Upper lobe of left lung (tissue), 6 donors: ENCODE results near the gene PRSS56. TPM values are rescaled to one million over a fixed set of nuclear protein-coding genes. Genes with fewer than 3 reads are reported as not detected.

Experiments
- ATAC-seq, 2 donors: fragments of 200-7000 bp; cut with Tn5 transposase; one replicate each; pipeline ENCODE4 v1.9.1; 2022; ENCODE audit warnings: mild to moderate bottlenecking in 2 of 2, moderate library complexity in 2 of 2; ENCODE audit not compliant: low FRiP score in 2 of 2
- DNase-seq, 2 donors: peaks; one replicate each; pipeline ENCODE4 v3.0.0-alpha.2; 2019 to 2020
- H3K27ac ChIP-seq, 4 donors: fragments of 200-600 bp; sonication (generic); one replicate each; pipeline ENCODE4 v1.5.1; 2016 to 2019
- H3K27me3 ChIP-seq, 4 donors: fragments of 200-600 bp; sonication (generic); one replicate each; pipeline ENCODE4 v1.5.1; 2017 to 2019
- H3K36me3 ChIP-seq, 4 donors: fragments of 200-600 bp; sonication (generic); one replicate each; pipeline ENCODE4 v1.5.1; 2016 to 2019
- H3K4me1 ChIP-seq, 4 donors: fragments of 200-600 bp; sonication (generic); one replicate each; pipeline ENCODE4 v1.5.1; 2018 to 2019
- H3K4me3 ChIP-seq, 4 donors: fragments of 200-600 bp; sonication (generic); one replicate each; pipeline ENCODE4 v1.5.1; 2017 to 2019; ENCODE audit warnings: mild to moderate bottlenecking in 2 of 4, moderate library complexity in 1 of 4
- H3K9me3 ChIP-seq, 4 donors: fragments of 200-600 bp; sonication (generic); one replicate each; pipeline ENCODE4 v1.5.1; 2018 to 2019
- EP300 ChIP-seq, 4 donors: sonication (generic); formaldehyde crosslinking; IDR thresholded peaks; one replicate each; pipeline ENCODE4 v1.5.1; 2017; ENCODE audit warnings: antibody characterized with exemption in 4 of 4, control low read depth in 2 of 4
- POLR2A ChIP-seq, 4 donors: fragments of 450-650 bp; IDR thresholded peaks; one replicate each; pipeline ENCODE4 v1.5.1; 2016 to 2017; ENCODE audit warnings: antibody characterized with exemption in 4 of 4, mild to moderate bottlenecking in 2 of 4
- POLR2AphosphoS5 ChIP-seq, 2 donors: sonication (generic); formaldehyde crosslinking; IDR thresholded peaks; one replicate each; pipeline ENCODE4 v1.5.1; 2017; ENCODE audit warnings: antibody characterized with exemption in 2 of 2
- WGBS, 2 donors: methylation state at CpG; one replicate each; pipeline ENCODE4 v1.1.5; 2017 to 2018; 5-methylcytosine and 5-hydroxymethylcytosine counted together
- total RNA-seq, 6 donors: library from RNA; depleted of rRNA in 4 of 6; stranded (reverse); fragments of >200 nt in 4 of 6; gene quantifications; one replicate each; pipeline versions ENCODE4 v1.1.0 to v1.2.1, GENCODE V29; 2016 to 2021
- TF ChIP-seq, protein P1 (sequence below), 6 experiments: fragments of 450-650 bp in 4 of 6; fragments of 200-600 bp in 2 of 6; sonication (generic) in 2 of 6; IDR thresholded peaks; one replicate each; pipeline ENCODE4 v1.5.1; 2016 to 2019; ENCODE audit warnings: antibody characterized with exemption in 6 of 6
- donor health status: DM: no; HTN: no; CAD: no; lungs with moderate emphysema.
- donor health status: DM: no; HTN: yes; CAD: no; lungs with severe emphysema.

Gene PRSS56
- total RNA-seq, 6 donors from 2014 or later, result not detected

DNA sequence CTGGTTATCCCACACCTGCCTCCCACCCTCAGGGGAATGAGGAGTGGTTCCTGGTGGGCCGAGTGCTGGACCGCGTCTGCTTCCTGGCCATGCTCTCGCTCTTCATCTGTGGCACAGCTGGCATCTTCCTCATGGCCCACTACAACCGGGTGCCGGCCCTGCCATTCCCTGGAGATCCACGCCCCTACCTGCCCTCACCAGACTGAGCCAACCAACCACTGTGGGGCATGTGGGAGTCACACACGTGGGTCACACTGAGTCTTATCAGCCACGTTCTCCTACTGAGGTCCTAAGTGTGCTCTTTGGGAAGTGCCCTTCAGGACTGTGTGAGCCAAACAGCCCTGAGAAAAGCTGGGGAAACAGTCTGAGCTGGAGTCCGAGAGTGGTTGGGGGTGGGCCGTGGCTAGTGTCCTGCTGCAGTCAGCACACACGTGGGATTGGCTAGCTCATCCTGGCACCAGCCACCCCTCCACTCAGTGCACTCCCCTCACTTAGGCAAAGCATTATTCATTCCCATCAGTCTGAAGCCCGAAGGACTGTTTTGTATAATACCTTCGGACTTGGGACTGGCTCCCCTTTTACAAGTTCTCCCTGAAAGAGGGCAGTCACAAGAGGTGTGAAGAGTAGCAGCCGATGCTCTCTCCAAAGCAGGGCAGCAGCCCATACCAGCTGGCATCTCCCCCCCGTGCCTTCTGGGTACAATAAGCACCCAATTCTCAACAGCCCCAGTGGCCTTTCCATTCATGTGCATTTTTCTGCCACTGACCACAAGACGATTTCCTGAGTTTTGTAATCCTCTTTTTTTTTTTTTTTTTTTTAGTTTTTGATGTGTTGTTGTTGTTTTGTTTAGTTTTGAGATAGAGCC lies 25.6 kb downstream of the PRSS56 start:
- 74 to 80% methylated on average over 8 to 17 of the region's 17 CpGs for WGBS, 2 donors
- DNase-seq, result peak in 1 of 2 donors; percentile 55
- H3K27me3 ChIP-seq, result no peaks in the 10 kb centered on the region
- ATAC-seq, result peak in 1 of 2 donors; percentile 27
- H3K36me3 ChIP-seq, result peaks cover 0 to 7% (median 0%) of the 10 kb centered on the region in 4 donors
- H3K9me3 ChIP-seq, result peaks cover 0 to 5% (median 0%) of the 10 kb centered on the region in 4 donors
- H3K4me3 ChIP-seq, result no peak overlapping the region
- peak in 1 of 4 donors; percentile 21 for TF ChIP-seq POLR2A (IDR thresholded peaks at IDR 0.05)
- TF ChIP-seq POLR2AphosphoS5 (IDR thresholded peaks at IDR 0.05), result no peak
- H3K27ac ChIP-seq, result peak overlapping the region in 1 of 4 donors; percentile 52
- H3K4me1 ChIP-seq, result peaks cover 5 to 21% (median 12%) of the 10 kb centered on the region in 4 donors

DNA sequence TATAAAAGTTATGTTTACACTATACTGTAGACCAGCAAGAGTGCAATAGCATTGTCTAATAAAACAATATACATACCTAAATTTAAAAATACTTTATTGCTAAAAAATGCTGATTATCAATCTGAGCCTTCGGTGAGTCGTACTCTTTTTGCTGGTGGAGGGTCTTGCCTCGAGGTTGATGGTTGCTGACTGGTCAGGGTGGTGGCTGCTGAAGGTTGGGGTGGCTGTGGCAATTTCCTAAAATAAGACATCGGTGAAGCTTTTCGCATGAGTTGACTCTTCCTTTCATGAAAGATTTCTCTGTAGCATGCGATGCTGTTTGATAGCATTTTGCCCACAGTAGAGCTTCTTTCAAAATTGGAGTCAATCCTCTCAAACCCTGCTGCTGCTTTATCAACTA lies 27.8 kb downstream of the PRSS56 start:
- TF ChIP-seq POLR2A (IDR thresholded peaks at IDR 0.05), result no peak
- TF ChIP-seq, protein P1, sequence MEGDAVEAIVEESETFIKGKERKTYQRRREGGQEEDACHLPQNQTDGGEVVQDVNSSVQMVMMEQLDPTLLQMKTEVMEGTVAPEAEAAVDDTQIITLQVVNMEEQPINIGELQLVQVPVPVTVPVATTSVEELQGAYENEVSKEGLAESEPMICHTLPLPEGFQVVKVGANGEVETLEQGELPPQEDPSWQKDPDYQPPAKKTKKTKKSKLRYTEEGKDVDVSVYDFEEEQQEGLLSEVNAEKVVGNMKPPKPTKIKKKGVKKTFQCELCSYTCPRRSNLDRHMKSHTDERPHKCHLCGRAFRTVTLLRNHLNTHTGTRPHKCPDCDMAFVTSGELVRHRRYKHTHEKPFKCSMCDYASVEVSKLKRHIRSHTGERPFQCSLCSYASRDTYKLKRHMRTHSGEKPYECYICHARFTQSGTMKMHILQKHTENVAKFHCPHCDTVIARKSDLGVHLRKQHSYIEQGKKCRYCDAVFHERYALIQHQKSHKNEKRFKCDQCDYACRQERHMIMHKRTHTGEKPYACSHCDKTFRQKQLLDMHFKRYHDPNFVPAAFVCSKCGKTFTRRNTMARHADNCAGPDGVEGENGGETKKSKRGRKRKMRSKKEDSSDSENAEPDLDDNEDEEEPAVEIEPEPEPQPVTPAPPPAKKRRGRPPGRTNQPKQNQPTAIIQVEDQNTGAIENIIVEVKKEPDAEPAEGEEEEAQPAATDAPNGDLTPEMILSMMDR (IDR thresholded peaks at IDR 0.05), result no peak
- TF ChIP-seq POLR2AphosphoS5 (IDR thresholded peaks at IDR 0.05), result no peak
- TF ChIP-seq EP300 (IDR thresholded peaks at IDR 0.05), result no peak
- Histone ChIP-seq H3K27me3 (no peaks in the 10 kb centered on the region), H3K4me3 (no peak overlapping the region), H3K4me1 (peaks cover 21 to 36% (median 28%) of the 10 kb centered on the region in 4 donors), H3K36me3 (peaks cover 0 to 14% (median 2%) of the 10 kb centered on the region in 4 donors), H3K27ac (no peak overlapping the region), H3K9me3 (peaks cover 0 to 5% (median 0%) of the 10 kb centered on the region in 4 donors)
- 95 to 99% methylated on average over 6 of the region's 6 CpGs for WGBS, 2 donors
- DNase-seq, result no peak
- ATAC-seq, result no peak

DNA sequence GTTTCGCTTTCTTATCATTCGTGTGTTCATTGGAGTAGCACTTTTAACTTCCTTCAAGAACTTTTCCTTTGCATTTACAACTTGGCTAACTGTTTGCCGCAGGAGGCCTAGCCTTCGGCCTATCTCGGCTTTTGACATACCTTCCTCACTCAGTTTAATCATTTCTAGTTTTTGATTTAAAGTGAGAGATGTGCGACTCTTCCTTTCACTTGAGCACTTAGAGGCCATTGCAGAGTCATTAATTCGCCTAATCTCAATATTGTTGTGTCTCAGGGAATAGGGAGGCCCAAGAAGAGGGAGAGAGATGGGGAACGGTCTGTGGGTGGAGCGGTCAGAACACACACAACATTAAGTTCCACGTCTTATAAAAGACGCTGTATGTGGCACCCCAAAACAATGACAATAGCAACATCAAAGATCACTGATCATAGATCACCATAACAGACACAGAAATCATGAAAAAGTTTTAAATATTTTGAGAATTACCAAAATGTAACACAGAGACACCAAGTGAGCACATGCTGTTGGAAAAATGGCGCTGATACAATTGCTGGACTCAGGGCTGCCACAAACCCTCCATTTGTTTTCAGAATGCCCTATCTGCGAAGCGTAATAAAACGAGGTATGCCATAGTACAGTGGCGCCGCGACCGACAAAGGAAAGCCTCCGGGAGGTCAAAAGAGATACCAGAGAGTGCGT lies 29.6 kb downstream of the PRSS56 start:
- H3K36me3 ChIP-seq, result peaks cover 0 to 15% (median 3%) of the 10 kb centered on the region in 4 donors
- no peak for DNase-seq
- peak overlapping the region; percentile 71 to 97 (median 86) for H3K4me3 ChIP-seq
- no peak for ATAC-seq
- peaks cover 28 to 54% (median 41%) of the 10 kb centered on the region in 4 donors for H3K4me1 ChIP-seq
- peaks cover 0 to 5% (median 0%) of the 10 kb centered on the region in 4 donors for H3K9me3 ChIP-seq
- 33 to 37% methylated on average over 21 of the region's 21 CpGs for WGBS, 2 donors
- no peaks in the 10 kb centered on the region for H3K27me3 ChIP-seq
- H3K27ac ChIP-seq, result peak overlapping the region; percentile 93 to 99 (median 98)
- TF ChIP-seq POLR2AphosphoS5 (IDR thresholded peaks at IDR 0.05) (no peak), POLR2A (IDR thresholded peaks at IDR 0.05) (no peak), EP300 (IDR thresholded peaks at IDR 0.05) (no peak)
- TF ChIP-seq, protein P1 (IDR thresholded peaks at IDR 0.05), result no peak

- Histone ChIP-seq H3K27ac (peak within 1 kb of the TSS; percentile 93 to 99 (median 98)), H3K36me3 (peaks cover 0 to 19% (median 3%) of the 10 kb centered on the region in 4 donors), H3K4me3 (peak within 1 kb of the TSS; percentile 71 to 97 (median 86)), H3K9me3 (peaks cover 0 to 5% (median 0%) of the 10 kb centered on the region in 4 donors), H3K27me3 (no peaks in the 10 kb centered on the region), H3K4me1 (peaks cover 28 to 56% (median 44%) of the 10 kb centered on the region in 4 donors)
- ATAC-seq (peak; percentile 97 to 98), DNase-seq (peak; percentile 95 to 98)
- TF ChIP-seq EP300 (IDR thresholded peaks at IDR 0.05) (peak in 1 of 4 donors; percentile 49), POLR2A (IDR thresholded peaks at IDR 0.05) (peak in 3 of 4 donors; percentile 55 to 87 (median 73)), POLR2AphosphoS5 (IDR thresholded peaks at IDR 0.05) (peak; percentile 72 to 90)
- TF ChIP-seq, protein P1 (IDR thresholded peaks at IDR 0.05), result peak; percentile 22 to 74 (median 60)
- WGBS, 2 donors, result 0% methylated on average over 9 to 47 of the region's 81 CpGs
Measured at GRCh38 chr2:232550354-232551249, 30.4 kb downstream of the PRSS56 start, which contains the start of the genes EIF4E2 and TIGD1. Gene EIF4E2 (plus strand): TSS chr2:232550689. CDS start chr2:232550725, 36 bp downstream. Gene TIGD1 (minus strand): TSS chr2:232550557. CDS start chr2:232549882, 675 bp downstream.
